Endothelial cell of umbilical vein (primary cell): ENCODE measurements around the gene GSG1L. TPM values are rescaled to one million over a fixed set of nuclear protein-coding genes. Genes with fewer than 3 reads are reported as not detected.

Source experiments
- BruUV-seq: library from RNA; stranded (reverse); fragments of 400-500 nt; replicated peaks from 2 replicates; lab custom pipeline; 2021; lab: Mats Ljungman, UMichigan
- CTCF ChIA-PET: fragments of 300-600, 350-600 bp; sonication (Branson Sonifier 250); formaldehyde crosslinking; loops from one replicate; lab custom pipeline; 2021; ENCODE audit warnings: antibody characterized with exemption, inconsistent platforms; lab: Charles Lee
- POLR2A ChIA-PET: fragments of 300-600, 350-600 bp; sonication (Branson Sonifier 250); formaldehyde crosslinking; loops from one replicate; lab custom pipeline; 2021; ENCODE audit warnings: antibody characterized with exemption, inconsistent platforms; lab: Charles Lee
- DNase-seq: peaks from one replicate; pipeline ENCODE4 v3.0.0-alpha.2; 2011; ENCODE audit warnings: low read depth, low spot score
- FAIRE-seq: peaks from 2 replicates; lab custom pipeline; 2011; peaks lifted over from hg19 to GRCh38; lab: Jason Lieb, UNC
- H2AFZ ChIP-seq: 2 replicates; pipeline ENCODE4 v1.6.0; 2012; ENCODE audit warnings: low read depth, low read length, control low read depth, inconsistent platforms
- H3K27ac ChIP-seq: 2 replicates; pipeline ENCODE4 v1.5.1; 2011; ENCODE audit warnings: low read depth, mild to moderate bottlenecking, control low read depth, low read length, moderate library complexity; ENCODE audit not compliant: insufficient read depth
- H3K27me3 ChIP-seq, 2 experiments: 2 replicates each; pipeline versions ENCODE4 v1.6.0 to v1.6.1; 2011; ENCODE audit warnings: low read length in 2 of 2, mixed read lengths in 1 of 2; ENCODE audit not compliant: control insufficient read depth in 2 of 2, insufficient read depth in 2 of 2
- H3K36me3 ChIP-seq, 2 experiments: 2 replicates in 1 of 2; 3 replicates in 1 of 2; pipeline ENCODE4 v1.5.1; 2011; ENCODE audit warnings: low read length in 2 of 2, mild to moderate bottlenecking in 1 of 2, moderate library complexity in 1 of 2; ENCODE audit not compliant: control insufficient read depth in 2 of 2, insufficient read depth in 2 of 2; ENCODE audit errors: extremely low read depth in 1 of 2
- H3K4me1 ChIP-seq: 3 replicates; pipeline ENCODE4 v1.5.1; 2011; ENCODE audit warnings: mild to moderate bottlenecking, low read length; ENCODE audit not compliant: control insufficient read depth, insufficient read depth; ENCODE audit errors: extremely low read depth
- H3K4me2 ChIP-seq: 2 replicates; pipeline ENCODE4 v1.6.1; 2011; ENCODE audit warnings: low read length, control low read depth, mixed read lengths; ENCODE audit not compliant: insufficient read depth
- H3K4me3 ChIP-seq, 3 experiments: fragments of 200-600 bp in 1 of 3; sonication (generic), shearing (Covaris generic) in 1 of 3; replicated peaks in 1 of 3; 2 replicates each; pipeline ENCODE4 v1.5.1; 2011 to 2016; ENCODE audit warnings: control low read depth in 3 of 3, low read length in 3 of 3, mild to moderate bottlenecking in 2 of 3, inconsistent platforms in 1 of 3, low read depth in 1 of 3, moderate library complexity in 1 of 3; ENCODE audit not compliant: insufficient read depth in 1 of 3
- H3K79me2 ChIP-seq: 2 replicates; pipeline ENCODE4 v1.6.0; 2012; ENCODE audit warnings: low read length, inconsistent platforms; ENCODE audit not compliant: control insufficient read depth, insufficient read depth
- H3K9ac ChIP-seq: replicated peaks from 2 replicates; pipeline ENCODE3; 2011; ENCODE audit warnings: low read length, control low read depth; ENCODE audit not compliant: insufficient read depth; ENCODE audit errors: extremely low read depth
- H3K9me1 ChIP-seq: replicated peaks from 3 replicates; pipeline ENCODE4 v1.6.0; 2011; ENCODE audit warnings: mild to moderate bottlenecking, low read length; ENCODE audit not compliant: control insufficient read depth, insufficient read depth; ENCODE audit errors: extremely low read depth
- H3K9me3 ChIP-seq: replicated peaks from 2 replicates; pipeline ENCODE4 v1.5.1; 2012; ENCODE audit warnings: low read length, inconsistent platforms; ENCODE audit not compliant: control insufficient read depth, insufficient read depth
- H4K20me1 ChIP-seq: replicated peaks from 2 replicates; pipeline ENCODE3; 2011; ENCODE audit warnings: mild to moderate bottlenecking, low read length; ENCODE audit not compliant: control insufficient read depth, insufficient read depth; ENCODE audit errors: extremely low read depth
- EZH2 ChIP-seq: IDR thresholded peaks from 2 replicates; pipeline ENCODE4 v1.6.1; 2012; ENCODE audit warnings: borderline replicate concordance, low read depth, mild to moderate bottlenecking, moderate library complexity, low read length, inconsistent platforms; ENCODE audit not compliant: severe bottlenecking
- FOS ChIP-seq: IDR thresholded peaks from 2 replicates; pipeline ENCODE4 v1.6.1; 2011; ENCODE audit warnings: mild to moderate bottlenecking, low read length, moderate library complexity, borderline replicate concordance; ENCODE audit not compliant: insufficient read depth
- GATA2 ChIP-seq: IDR thresholded peaks from 2 replicates; pipeline ENCODE4 v1.7.0; 2011; ENCODE audit warnings: low read depth, mild to moderate bottlenecking, moderate library complexity, mixed read lengths, low read length; ENCODE audit not compliant: insufficient read length, insufficient read depth
- JUN ChIP-seq: IDR thresholded peaks from 2 replicates; pipeline ENCODE4 v1.6.1; 2011; ENCODE audit warnings: borderline replicate concordance, low read depth; ENCODE audit not compliant: insufficient read length, insufficient read depth
- MYC ChIP-seq: IDR thresholded peaks from one replicate; pipeline ENCODE4 v1.6.1; 2011; ENCODE audit warnings: mild to moderate bottlenecking, low read depth, low read length
- POLR2AphosphoS5 ChIP-seq: IDR thresholded peaks from 2 replicates; pipeline ENCODE4 v1.6.1; 2012; ENCODE audit warnings: low read depth, mild to moderate bottlenecking, control low read depth, low read length, moderate library complexity; ENCODE audit not compliant: insufficient read depth
- dilution Hi-C: fragments of 300-500 bp; cut with MboI; formaldehyde crosslinking; loops from one replicate; pipeline ENCODE4 v1.15.0; 2019; ENCODE audit warnings: low sequenced_read_pairs; ENCODE audit not compliant: extremely low pct_ligation_motif_present
- intact Hi-C: fragments of 100-400 bp; cut with micrococcal nuclease; formaldehyde crosslinking; loops from one replicate; pipeline ENCODE4 v1.10.0; 2022
- polyA plus RNA-seq, 4 experiments: library from polyadenylated mRNA; depleted of rRNA in 3 of 4; stranded (reverse) in 3 of 4; unstranded in 1 of 4; fragments of >200 nt; gene quantifications; 2 replicates each; pipeline versions ENCODE4 v1.2.1 to v1.2.3, GENCODE V29; 2011 to 2012; ENCODE audit warnings: missing spikeins in 1 of 4
- total RNA-seq: library from RNA; stranded (reverse); gene quantifications from 2 replicates; pipeline ENCODE4 v1.2.3, GENCODE V29; 2021
- TF ChIP-seq, protein P1 (sequence below), 2 donors: IDR thresholded peaks; 1 replicate in 1 of 2; 2 replicates in 1 of 2; pipeline ENCODE4 v1.5.1; 2011; ENCODE audit warnings: low read length in 2 of 2, mild to moderate bottlenecking in 2 of 2, moderate library complexity in 2 of 2, control low read depth in 1 of 2, inconsistent platforms in 1 of 2, low read depth in 1 of 2; ENCODE audit not compliant: insufficient read depth in 1 of 2; ENCODE audit errors: extremely low read depth in 1 of 2

The GSG1L gene
- total and polyA plus RNA-seq, 2 donors (not counting 3 experiments of a cell fraction or from before 2014, with no cell fraction given), result 0.06 TPM; not detected in 1

DNA sequence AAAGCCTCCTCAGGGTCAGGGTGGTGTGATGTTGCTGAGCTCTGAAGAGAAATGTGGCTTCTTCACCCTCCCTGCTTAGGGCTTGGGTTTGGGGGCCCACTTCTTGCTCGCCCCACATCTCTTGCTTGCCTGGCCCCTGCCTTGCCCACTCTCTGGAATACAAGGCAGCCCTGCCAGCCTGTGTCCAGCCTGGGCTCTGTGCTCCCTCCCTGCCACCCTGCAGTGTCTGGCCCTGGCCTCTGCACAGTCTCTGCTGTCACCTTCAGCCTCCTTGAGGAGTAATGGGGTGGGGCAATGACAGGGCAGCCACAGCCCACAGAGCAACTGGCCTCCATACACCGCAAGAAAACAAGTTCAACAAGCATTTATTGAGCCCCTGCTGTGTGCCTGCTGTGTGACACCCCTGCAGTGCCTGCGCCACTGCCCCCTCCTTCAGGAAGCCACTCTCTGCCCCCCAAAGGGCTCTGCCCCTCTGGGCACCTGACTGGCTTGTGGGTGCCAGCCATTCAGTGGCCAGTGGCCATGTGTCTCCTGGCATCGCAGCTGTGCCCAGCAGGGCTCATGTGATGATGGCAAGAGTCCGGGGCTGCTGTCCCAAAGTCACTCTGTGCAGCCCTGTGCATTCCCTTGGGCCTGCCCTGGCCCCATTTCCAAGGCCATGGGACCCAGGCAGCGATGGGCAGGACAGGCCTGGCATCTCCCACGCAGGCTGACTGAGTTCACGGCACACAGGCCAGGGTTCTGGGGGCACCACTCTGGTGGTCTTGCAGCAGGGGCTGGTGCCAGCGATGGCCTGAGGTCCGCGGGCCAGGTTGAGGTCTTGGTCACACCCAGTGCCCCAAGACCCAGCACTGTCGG is 272.7 kb downstream of the GSG1L start:
- POLR2A ChIA-PET, result interaction anchor here (0.6 kb wide), 1 partner anchor 175 kb away, joined by 3 read pairs; no protein-coding TSS in a partner anchor
- FAIRE-seq, result no peak
- Histone ChIP-seq H3K79me2 (no peaks in the 10 kb centered on the region), H3K9me3 (no peaks in the 10 kb centered on the region), H4K20me1 (no peaks in the 10 kb centered on the region), H3K9me1 (no peaks in the 10 kb centered on the region), H3K27me3 (no peaks in the 10 kb centered on the region), H3K27ac (no peak overlapping the region), H2AFZ (no peak overlapping the region), H3K4me2 (no peak overlapping the region), H3K36me3 (no peaks in the 10 kb centered on the region), H3K4me1 (no peaks in the 10 kb centered on the region), H3K4me3 (no peak overlapping the region), H3K9ac (no peak overlapping the region)
- dilution Hi-C loops (no loop called here), intact Hi-C loops (no loop called here)
- no peak for DNase-seq
- TF ChIP-seq GATA2 (no peak), POLR2AphosphoS5 (no peak), FOS (no peak), JUN (no peak), MYC (no peak), EZH2 (no peak)
- TF ChIP-seq, protein P1, sequence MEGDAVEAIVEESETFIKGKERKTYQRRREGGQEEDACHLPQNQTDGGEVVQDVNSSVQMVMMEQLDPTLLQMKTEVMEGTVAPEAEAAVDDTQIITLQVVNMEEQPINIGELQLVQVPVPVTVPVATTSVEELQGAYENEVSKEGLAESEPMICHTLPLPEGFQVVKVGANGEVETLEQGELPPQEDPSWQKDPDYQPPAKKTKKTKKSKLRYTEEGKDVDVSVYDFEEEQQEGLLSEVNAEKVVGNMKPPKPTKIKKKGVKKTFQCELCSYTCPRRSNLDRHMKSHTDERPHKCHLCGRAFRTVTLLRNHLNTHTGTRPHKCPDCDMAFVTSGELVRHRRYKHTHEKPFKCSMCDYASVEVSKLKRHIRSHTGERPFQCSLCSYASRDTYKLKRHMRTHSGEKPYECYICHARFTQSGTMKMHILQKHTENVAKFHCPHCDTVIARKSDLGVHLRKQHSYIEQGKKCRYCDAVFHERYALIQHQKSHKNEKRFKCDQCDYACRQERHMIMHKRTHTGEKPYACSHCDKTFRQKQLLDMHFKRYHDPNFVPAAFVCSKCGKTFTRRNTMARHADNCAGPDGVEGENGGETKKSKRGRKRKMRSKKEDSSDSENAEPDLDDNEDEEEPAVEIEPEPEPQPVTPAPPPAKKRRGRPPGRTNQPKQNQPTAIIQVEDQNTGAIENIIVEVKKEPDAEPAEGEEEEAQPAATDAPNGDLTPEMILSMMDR (IDR thresholded peaks at IDR 0.05; ENCODE audit: extremely low read depth in 1 of 2, insufficient read depth in 1 of 2, low read depth in 1 of 2, low read length in 2 of 2), result no peak
- CTCF ChIA-PET, result interaction anchor here (1.2 kb wide), 1 partner anchor 8 kb away, joined by 3 read pairs; no protein-coding TSS in a partner anchor
- no TSS peak for BruUV-seq
